HG03439 (cell line): ENCODE results near the gene FN3K.
"Not testable (repeated sequence)": the region's sequence is repeated elsewhere in the genome, so short reads cannot be mapped to it uniquely, and the experiment has no call there.

ENCODE experiments used
- ATAC-seq: cut with Tn5 transposase; IDR thresholded peaks from one replicate; pipeline ENCODE4 v1.9.1; 2021; ENCODE audit warnings: mild to moderate bottlenecking, moderate library complexity; ENCODE audit not compliant: unreplicated experiment

FN3K gene

DNA sequence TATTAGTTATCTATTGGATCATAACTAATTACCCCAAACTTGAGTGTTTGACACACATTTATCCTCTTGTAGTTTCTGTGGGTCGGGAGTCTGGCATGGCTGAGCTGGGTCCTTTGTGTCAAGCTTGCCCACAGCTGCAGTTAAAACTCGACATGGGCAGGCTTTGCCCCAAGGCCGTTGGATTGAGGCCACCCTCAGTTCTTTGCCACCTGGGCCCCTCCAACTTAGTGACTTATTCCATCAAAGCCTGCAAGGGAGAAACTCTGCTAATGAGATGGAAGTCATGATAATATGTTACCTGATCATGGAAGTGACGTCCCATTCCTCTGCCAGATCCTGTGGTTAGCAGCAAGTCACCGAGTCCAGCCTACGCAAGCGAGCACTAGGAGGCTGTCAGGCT lies 33.6 kb downstream of the FN3K start:
- ATAC-seq = no peak

DNA sequence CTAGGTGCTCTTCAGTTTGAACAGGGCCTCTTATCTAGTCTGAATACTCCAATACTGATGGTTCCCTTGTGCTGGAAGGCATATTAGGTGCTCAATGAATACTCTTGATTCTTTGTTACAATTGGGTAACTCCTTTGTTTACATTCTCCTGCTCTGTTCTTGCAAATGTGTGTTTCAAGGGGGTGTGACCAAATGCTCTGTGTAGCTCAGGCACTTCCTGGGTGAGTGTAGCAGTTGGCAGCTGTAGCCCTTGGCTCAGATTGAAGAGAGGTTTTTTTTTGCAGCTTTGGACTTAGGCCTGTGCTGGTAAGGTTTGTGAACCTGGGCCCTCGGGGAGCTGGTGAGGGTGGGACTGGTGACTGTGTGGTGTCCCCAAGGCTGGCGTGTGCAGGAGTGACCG lies 36.6 kb downstream of the FN3K start:
- ATAC-seq = no peak

GRCh38 chr17:82774456-82774855 lies 39.0 kb downstream of the FN3K start:
- ATAC-seq = not testable (repeated sequence)

DNA sequence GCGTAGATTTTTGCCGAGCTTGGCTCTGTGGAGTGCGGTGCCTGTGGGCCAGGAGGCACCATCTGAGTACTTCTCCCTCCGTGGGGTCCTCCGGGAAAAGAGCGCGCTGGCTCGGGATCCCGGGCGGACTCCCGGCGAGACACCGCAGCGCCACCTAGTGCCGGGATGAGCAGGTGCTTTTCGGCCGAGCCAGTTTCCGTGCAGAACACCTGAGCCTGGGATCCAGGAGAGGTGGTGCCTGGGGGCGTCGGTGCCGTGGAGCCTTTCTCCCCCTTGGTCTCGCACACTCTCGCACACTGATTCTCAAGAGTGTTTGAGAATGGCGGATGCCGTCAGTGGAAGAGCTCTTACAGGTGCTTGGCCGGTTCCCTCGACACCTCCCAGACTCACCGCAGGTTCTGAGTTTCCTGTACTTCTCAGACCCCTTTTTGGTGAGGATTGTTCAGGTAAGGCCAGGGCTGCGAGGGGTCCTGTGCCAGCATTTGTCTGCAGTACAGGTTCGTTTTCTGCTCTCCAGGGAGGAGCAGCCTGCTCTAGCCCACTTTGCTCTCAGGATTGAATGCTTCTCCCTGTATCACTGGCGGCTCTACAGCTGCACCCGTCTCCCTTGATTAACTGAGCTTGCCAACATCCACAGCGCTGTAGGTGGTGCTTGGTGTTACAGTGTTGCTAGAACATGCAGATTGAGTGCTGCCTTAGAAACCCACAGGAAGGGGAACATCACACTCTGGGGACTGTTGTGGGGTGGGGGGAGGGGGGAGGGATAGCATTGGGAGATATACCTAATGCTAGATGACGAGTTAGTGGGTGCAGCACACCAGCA lies 39.8 kb downstream of the FN3K start:
- ATAC-seq = no peak

- ATAC-seq = no peak
These were observed 41.0 kb downstream of the FN3K start for GRCh38 chr17:82776454-82776853.

DNA sequence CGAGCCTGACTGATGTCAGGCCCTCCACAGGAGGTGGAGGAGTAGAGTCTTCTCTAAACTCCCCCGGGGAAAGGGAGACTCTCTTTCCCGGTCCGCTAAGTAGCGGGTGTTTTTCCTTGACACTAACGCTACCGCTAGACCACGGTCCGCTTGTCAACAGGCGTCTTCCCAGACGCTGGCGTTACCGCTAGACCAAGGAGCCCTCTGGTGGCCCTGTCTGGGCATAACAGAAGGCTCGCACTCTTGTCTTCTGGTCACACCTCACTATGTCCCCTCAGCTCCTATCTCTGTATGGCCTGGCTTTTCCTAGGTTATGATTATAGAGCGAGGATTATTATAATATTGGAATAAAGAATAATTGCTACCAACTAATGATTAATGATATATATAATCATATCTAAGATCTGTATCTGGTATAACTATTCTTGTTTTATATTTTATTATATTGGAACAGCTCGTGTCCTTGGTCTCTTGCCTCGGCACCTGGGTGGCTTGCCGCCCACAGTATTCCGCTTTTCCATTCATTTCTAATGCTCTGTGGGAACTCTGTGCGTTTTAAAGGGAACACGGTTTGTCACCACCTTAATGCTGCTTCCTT lies 42.5 kb downstream of the FN3K start:
- not testable (repeated sequence) for ATAC-seq

DNA sequence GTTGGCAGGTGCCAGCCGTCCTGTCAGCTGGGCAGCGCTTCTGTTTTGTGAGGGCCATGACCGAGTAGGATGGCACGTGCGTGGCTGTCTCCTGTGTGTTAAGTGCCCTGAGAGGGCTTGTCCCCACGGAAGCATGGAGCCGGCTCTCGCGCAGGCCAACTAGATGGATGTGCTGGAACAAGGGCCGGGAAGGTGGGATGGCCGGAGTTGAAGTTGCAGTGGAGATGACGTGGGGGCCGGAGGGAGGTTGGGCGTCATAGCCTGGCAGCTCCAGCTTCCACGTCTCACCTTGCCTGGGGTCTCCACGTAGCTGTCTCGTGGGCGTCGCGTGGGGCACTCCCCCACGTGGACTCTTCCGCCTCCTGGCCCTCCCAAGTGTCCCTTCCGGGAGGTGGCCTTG lies 44.1 kb downstream of the FN3K start:
- ATAC-seq = no peak

- no peak for ATAC-seq
These were observed 44.8 kb downstream of the FN3K start for GRCh38 chr17:82780195-82780594.

- ATAC-seq = no peak
These were observed 45.8 kb downstream of the FN3K start for GRCh38 chr17:82780971-82781893.

DNA sequence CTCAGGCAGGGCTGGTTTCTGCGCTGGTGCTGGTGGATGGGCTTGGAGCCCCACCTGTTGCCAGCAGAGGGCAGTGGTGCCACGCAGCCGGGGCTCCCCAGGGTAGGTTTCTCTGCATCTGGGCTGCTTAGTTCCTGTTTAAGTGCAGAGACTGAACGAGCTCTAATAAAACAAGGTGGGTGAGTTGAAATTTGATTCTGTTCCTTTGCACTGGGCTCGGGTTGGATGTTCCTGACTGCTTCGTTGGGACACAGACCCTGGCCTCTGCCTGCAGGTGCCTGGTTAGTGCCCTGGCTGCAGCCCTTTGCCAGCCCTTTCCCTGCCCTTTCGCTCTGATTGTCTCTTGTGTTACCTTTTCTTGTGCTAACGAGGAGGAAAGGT lies 46.5 kb downstream of the FN3K start:
- ATAC-seq = no peak

GRCh38 chr17:82782657-82783207 lies 47.3 kb downstream of the FN3K start:
- ATAC-seq = no peak

GRCh38 chr17:82783498-82783897 lies 48.1 kb downstream of the FN3K start:
- no peak for ATAC-seq

DNA sequence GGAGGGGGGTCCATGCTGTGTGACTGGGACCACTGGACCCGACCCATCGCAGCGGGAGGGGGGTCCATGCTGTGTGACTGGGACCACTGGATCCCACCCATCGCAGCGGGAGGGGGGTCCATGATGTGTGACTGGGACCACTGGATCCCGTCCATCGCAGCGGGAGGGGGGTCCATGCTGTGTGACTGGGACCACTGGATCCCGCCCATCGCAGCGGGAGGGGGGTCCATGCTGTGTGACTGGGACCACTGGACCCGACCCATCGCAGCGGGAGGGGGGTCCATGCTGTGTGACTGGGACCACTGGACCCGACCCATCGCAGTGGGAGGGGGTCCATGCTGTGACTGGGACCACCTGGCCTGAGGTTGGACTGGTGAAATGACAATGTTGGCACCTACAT lies 50.2 kb downstream of the FN3K start:
- not testable (repeated sequence) for ATAC-seq

- no peak for ATAC-seq
These were observed 51.0 kb downstream of the FN3K start for GRCh38 chr17:82786427-82786826.

DNA sequence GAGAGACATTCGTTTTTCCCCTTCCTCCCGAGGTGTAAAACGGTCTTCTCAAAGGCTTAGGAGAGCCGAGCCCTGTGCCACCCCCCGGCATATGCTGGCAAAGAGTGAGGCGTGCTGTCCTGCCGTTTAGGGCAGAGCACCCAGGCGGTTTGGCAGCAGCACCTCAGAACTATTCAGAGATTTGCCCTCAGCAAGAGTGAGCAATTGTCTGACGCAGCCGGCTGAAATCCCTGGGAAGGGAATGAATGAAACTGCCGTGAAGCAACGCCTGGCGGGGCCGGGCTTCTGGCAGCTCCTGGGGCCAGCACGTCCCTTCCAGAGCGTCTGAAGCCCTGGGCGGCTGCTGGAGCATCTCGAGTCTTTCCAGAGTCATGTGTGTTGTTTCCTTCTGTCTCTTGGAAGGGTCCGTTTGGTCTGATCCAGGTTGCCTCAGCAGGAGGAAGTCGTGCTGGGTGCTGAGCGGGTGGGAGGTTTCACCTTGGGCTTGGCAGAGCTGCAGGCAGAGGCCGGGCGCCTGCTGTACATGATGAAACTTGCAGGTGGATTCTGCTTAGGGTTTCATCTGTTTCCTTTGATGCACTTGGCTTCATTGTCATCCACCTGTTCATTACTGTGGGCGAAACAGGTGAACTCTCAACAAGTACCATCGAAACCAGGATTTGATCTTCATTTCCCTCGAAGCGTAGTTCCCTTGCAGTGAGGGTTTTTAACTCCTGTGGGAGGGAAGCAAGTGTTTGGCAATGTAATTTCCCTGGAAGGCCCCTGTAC lies 51.9 kb downstream of the FN3K start:
- no peak for ATAC-seq

GRCh38 chr17:82788206-82789001 lies 53.0 kb downstream of the FN3K start:
- ATAC-seq = no peak

DNA sequence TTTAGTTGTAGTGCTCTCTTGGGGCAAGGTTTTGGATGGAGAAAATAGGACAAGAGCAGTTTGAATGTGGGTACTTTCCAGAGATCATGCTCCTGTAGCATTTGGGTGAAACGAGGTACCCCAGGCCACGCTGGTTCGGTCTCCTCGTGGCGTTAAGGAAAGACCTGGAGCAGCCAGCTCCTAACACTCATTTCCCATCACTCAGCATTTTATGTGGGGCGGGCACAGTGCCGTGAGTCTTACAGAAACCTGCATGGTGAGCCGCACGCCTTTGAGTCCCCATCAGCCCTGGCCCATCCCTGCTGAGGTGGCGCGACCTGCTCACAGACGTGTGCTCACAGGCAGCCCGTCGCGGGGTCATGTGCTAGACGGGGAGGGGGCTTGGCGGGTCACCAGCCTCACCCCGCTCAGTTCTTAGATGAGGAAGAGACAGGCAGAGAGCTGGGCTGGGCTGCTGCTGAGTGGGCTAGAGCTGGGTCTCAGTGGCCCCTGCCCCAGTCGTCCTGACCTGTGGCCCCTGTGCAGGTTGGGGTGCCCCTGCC lies 53.7 kb downstream of the FN3K start:
- ATAC-seq = no peak

DNA sequence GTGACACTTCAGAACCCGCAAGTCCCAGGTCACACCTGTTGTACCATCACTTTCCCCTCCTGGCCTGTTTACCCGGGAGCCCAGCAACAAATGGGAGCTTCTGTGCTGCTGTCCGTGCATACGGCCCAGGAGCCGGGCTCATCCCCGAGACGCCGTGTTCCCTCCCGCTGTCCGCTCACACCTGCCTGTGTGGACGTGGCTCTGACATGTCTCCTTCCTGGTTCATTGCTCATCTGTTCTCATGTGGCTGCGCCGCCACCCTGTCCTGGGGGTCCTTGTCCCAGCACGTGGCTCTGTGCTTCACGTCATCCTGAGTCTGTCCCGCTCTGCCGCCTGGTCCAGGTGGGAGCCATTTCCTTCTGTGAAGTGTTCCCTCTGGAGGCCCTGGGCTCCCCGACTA lies 54.4 kb downstream of the FN3K start:
- ATAC-seq = no peak

GRCh38 chr17:82790391-82790790 lies 55.0 kb downstream of the FN3K start:
- no peak for ATAC-seq
